Neural cell (in vitro differentiated cells): Measurements from ENCODE around the gene ADGRD1. TPM values are rescaled to one million over a fixed set of nuclear protein-coding genes. Genes with fewer than 3 reads are reported as not detected.

ENCODE experiments used
- H2AFZ ChIP-seq: fragments of 200-600, 300-800 bp; sonication (generic), shearing (Covaris generic); 2 replicates; pipeline ENCODE4 v1.6.0; 2014; ENCODE audit warnings: low read depth, mild to moderate bottlenecking, antibody characterized with exemption, low read length, moderate library complexity
- H3F3A ChIP-seq: fragments of 200-600 bp; shearing (Covaris generic); 2 replicates; pipeline ENCODE4 v1.6.1; 2016; ENCODE audit warnings: mild to moderate bottlenecking, moderate library complexity, mixed read lengths, antibody characterized with exemption, low read length; ENCODE audit not compliant: insufficient read depth, poor library complexity, severe bottlenecking
- H3K27ac ChIP-seq: fragments of 200-600, 300-800 bp; sonication (generic), shearing (Covaris generic); 2 replicates; pipeline ENCODE4 v1.5.1; 2014; ENCODE audit warnings: mild to moderate bottlenecking, low read length, moderate library complexity
- H3K27me3 ChIP-seq: fragments of 300-800, 200-600 bp; sonication (generic), shearing (Covaris generic); 2 replicates; pipeline ENCODE4 v1.6.0; 2014; ENCODE audit warnings: mild to moderate bottlenecking, low read depth, low read length, moderate library complexity; ENCODE audit not compliant: insufficient read depth
- H3K36me3 ChIP-seq: fragments of 300-800, 200-600 bp; sonication (generic), shearing (Covaris generic); 2 replicates; pipeline ENCODE4 v1.5.1; 2014; ENCODE audit warnings: mild to moderate bottlenecking, antibody characterized with exemption, low read length, moderate library complexity; ENCODE audit not compliant: insufficient read depth
- H3K4me2 ChIP-seq: fragments of 300-800, 200-600 bp; sonication (generic), shearing (Covaris generic); 2 replicates; pipeline ENCODE4 v1.6.0; 2014; ENCODE audit warnings: mild to moderate bottlenecking, low read length
- H3K4me3 ChIP-seq: fragments of 300-800, 200-600 bp; sonication (generic), shearing (Covaris generic); 2 replicates; pipeline ENCODE4 v1.5.1; 2014; ENCODE audit warnings: mild to moderate bottlenecking, low read length, moderate library complexity
- H3K79me2 ChIP-seq: fragments of 200-600 bp; shearing (Covaris generic); replicated peaks from 2 replicates; pipeline ENCODE4 v1.6.0; 2014; ENCODE audit warnings: mild to moderate bottlenecking, low read length, moderate library complexity; ENCODE audit not compliant: insufficient read depth
- H3K9ac ChIP-seq: fragments of 300-800, 200-600 bp; sonication (generic), shearing (Covaris generic); 2 replicates; pipeline ENCODE4 v1.6.1; 2016; ENCODE audit warnings: mild to moderate bottlenecking, low read length, mixed read lengths
- H3K9me2 ChIP-seq: fragments of 200-600 bp; shearing (Covaris generic); 2 replicates; pipeline ENCODE4 v1.6.1; 2016; ENCODE audit warnings: mild to moderate bottlenecking, low read length, mixed read lengths; ENCODE audit not compliant: insufficient read depth
- H3K9me3 ChIP-seq: fragments of 200-600, 300-800 bp; sonication (generic), shearing (Covaris generic); 2 replicates; pipeline ENCODE4 v1.6.1; 2016; ENCODE audit warnings: mild to moderate bottlenecking, mixed run types, low read length, moderate library complexity, mixed read lengths
- H4K20me1 ChIP-seq: fragments of 200-600 bp; shearing (Covaris generic); 2 replicates; pipeline ENCODE4 v1.6.1; 2016; ENCODE audit warnings: mild to moderate bottlenecking, mixed run types; ENCODE audit not compliant: insufficient read depth
- EP300 ChIP-seq: fragments of 450-650 bp; conservative IDR thresholded peaks from 2 replicates; pipeline ENCODE4 v1.6.1; 2014; ENCODE audit warnings: antibody characterized with exemption, mild to moderate bottlenecking, moderate library complexity; ENCODE audit not compliant: poor library complexity, severe bottlenecking
- EZH2 ChIP-seq: fragments of 200-600, 300-800 bp; shearing (Covaris generic), sonication (generic); IDR thresholded peaks from 2 replicates; pipeline ENCODE4 v1.6.1; 2014; ENCODE audit warnings: antibody characterized with exemption, low read length, borderline replicate concordance, mild to moderate bottlenecking; ENCODE audit not compliant: insufficient read depth, poor library complexity, severe bottlenecking
- MXI1 ChIP-seq: fragments of 450-650 bp; conservative IDR thresholded peaks from 2 replicates; pipeline ENCODE4 v1.6.1; 2014; ENCODE audit warnings: antibody characterized with exemption, mild to moderate bottlenecking; ENCODE audit not compliant: poor library complexity, severe bottlenecking
- POLR2AphosphoS5 ChIP-seq: IDR thresholded peaks from 2 replicates; pipeline ENCODE4 v1.6.1; 2012
- RAD21 ChIP-seq: fragments of 450-650 bp; conservative IDR thresholded peaks from 2 replicates; pipeline ENCODE4 v1.6.1; 2014; ENCODE audit warnings: antibody characterized with exemption, mild to moderate bottlenecking, moderate library complexity
- SMC3 ChIP-seq: fragments of 450-650 bp; conservative IDR thresholded peaks from 2 replicates; pipeline ENCODE4 v1.6.1; 2014; ENCODE audit warnings: antibody characterized with exemption, mild to moderate bottlenecking, moderate library complexity; ENCODE audit not compliant: poor library complexity
- TAF1 ChIP-seq: IDR thresholded peaks from 2 replicates; pipeline ENCODE4 v1.6.1; 2012; ENCODE audit warnings: low read depth
- polyA plus RNA-seq: library from polyadenylated mRNA; depleted of rRNA; stranded (reverse); fragments of >200 nt; gene quantifications from 2 replicates; pipeline ENCODE4 v1.2.3, GENCODE V29; 2014
- TF ChIP-seq, protein P1 (sequence below): IDR thresholded peaks from 2 replicates; pipeline ENCODE4 v1.6.1; 2012; ENCODE audit warnings: borderline replicate concordance
- TF ChIP-seq, protein P2 (sequence below): fragments of 450-650 bp; IDR thresholded peaks from 2 replicates; pipeline ENCODE4 v1.5.1; 2014; ENCODE audit warnings: antibody characterized with exemption, mild to moderate bottlenecking, moderate library complexity; ENCODE audit not compliant: poor library complexity, severe bottlenecking

Gene ADGRD1
- polyA plus RNA-seq, 1 donor from 2014 or later: 1.7 TPM

DNA sequence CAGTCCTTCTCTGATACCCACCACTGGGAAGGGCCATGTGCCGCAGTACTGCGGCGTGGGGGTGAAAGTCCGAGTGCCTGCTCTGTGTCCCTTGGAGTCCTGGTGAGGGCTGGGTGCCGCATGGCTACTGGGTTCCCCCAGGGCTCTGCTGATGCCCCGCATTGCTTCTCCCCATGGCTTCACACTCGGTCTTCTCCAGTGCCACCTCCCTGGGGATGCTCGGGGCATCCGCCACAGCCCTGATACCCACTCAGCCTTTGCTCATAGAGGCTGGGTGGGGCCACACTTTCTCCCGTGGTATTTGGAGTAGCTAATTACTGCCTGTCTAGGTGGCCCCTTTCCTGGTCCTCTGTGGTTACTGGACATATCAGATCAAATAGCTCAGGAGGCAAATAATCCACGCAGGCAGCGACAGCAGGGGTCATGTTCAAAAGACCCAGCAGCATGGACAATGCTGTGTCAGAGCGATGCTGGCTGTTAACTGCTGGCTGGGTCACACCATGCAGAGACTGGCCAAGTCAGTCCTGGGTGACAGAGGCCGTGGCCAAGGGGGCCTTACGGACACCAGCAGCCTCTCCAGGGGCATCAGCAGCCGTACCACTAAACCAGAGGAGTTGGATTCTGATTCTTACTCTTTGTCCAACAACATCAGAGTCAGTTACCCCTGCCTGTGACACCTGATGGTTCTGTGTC lies 106.5 kb downstream of the ADGRD1 start:
- Histone ChIP-seq H4K20me1 (no peaks in the 10 kb centered on the region), H3K9me3 (no peaks in the 10 kb centered on the region), H3K27me3 (no peaks in the 10 kb centered on the region), H3K4me3 (no peak overlapping the region), H3K36me3 (no peaks in the 10 kb centered on the region), H3F3A (no peaks in the 10 kb centered on the region), H2AFZ (no peak overlapping the region), H3K27ac (no peak overlapping the region), H3K79me2 (no peaks in the 10 kb centered on the region), H3K4me2 (no peak overlapping the region), H3K9ac (no peak overlapping the region), H3K9me2 (no peaks in the 10 kb centered on the region)
- no peak for TF ChIP-seq EZH2
- TF ChIP-seq, protein P1, sequence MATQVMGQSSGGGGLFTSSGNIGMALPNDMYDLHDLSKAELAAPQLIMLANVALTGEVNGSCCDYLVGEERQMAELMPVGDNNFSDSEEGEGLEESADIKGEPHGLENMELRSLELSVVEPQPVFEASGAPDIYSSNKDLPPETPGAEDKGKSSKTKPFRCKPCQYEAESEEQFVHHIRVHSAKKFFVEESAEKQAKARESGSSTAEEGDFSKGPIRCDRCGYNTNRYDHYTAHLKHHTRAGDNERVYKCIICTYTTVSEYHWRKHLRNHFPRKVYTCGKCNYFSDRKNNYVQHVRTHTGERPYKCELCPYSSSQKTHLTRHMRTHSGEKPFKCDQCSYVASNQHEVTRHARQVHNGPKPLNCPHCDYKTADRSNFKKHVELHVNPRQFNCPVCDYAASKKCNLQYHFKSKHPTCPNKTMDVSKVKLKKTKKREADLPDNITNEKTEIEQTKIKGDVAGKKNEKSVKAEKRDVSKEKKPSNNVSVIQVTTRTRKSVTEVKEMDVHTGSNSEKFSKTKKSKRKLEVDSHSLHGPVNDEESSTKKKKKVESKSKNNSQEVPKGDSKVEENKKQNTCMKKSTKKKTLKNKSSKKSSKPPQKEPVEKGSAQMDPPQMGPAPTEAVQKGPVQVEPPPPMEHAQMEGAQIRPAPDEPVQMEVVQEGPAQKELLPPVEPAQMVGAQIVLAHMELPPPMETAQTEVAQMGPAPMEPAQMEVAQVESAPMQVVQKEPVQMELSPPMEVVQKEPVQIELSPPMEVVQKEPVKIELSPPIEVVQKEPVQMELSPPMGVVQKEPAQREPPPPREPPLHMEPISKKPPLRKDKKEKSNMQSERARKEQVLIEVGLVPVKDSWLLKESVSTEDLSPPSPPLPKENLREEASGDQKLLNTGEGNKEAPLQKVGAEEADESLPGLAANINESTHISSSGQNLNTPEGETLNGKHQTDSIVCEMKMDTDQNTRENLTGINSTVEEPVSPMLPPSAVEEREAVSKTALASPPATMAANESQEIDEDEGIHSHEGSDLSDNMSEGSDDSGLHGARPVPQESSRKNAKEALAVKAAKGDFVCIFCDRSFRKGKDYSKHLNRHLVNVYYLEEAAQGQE: no peak
- TF ChIP-seq EP300: no peak
- TF ChIP-seq SMC3: no peak
- TF ChIP-seq, protein P2, sequence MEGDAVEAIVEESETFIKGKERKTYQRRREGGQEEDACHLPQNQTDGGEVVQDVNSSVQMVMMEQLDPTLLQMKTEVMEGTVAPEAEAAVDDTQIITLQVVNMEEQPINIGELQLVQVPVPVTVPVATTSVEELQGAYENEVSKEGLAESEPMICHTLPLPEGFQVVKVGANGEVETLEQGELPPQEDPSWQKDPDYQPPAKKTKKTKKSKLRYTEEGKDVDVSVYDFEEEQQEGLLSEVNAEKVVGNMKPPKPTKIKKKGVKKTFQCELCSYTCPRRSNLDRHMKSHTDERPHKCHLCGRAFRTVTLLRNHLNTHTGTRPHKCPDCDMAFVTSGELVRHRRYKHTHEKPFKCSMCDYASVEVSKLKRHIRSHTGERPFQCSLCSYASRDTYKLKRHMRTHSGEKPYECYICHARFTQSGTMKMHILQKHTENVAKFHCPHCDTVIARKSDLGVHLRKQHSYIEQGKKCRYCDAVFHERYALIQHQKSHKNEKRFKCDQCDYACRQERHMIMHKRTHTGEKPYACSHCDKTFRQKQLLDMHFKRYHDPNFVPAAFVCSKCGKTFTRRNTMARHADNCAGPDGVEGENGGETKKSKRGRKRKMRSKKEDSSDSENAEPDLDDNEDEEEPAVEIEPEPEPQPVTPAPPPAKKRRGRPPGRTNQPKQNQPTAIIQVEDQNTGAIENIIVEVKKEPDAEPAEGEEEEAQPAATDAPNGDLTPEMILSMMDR: no peak
- TF ChIP-seq TAF1: no peak
- no peak for TF ChIP-seq MXI1
- TF ChIP-seq RAD21: no peak
- no peak for TF ChIP-seq POLR2AphosphoS5

GRCh38 chr12:131061041-131061806 lies 107.5 kb downstream of the ADGRD1 start:
- no peaks in the 10 kb centered on the region for H4K20me1 ChIP-seq
- TF ChIP-seq SMC3 (no peak), EZH2 (no peak), EP300 (no peak), MXI1 (no peak), RAD21 (no peak), TAF1 (no peak), POLR2AphosphoS5 (no peak)
- TF ChIP-seq, protein P1: no peak
- TF ChIP-seq, protein P2: no peak
- no peak overlapping the region for H2AFZ ChIP-seq
- H3K4me2 ChIP-seq: no peak overlapping the region
- no peaks in the 10 kb centered on the region for H3K9me2 ChIP-seq
- H3K9ac ChIP-seq: no peak overlapping the region
- H3K27me3 ChIP-seq: no peaks in the 10 kb centered on the region
- no peaks in the 10 kb centered on the region for H3K36me3 ChIP-seq
- no peak overlapping the region for H3K27ac ChIP-seq
- no peak overlapping the region for H3K4me3 ChIP-seq
- H3F3A ChIP-seq: no peaks in the 10 kb centered on the region
- H3K9me3 ChIP-seq: no peaks in the 10 kb centered on the region
- H3K79me2 ChIP-seq: no peaks in the 10 kb centered on the region
